HepG2 (cell line): Measurements from ENCODE around the gene GNG7. TPM values are rescaled to one million over a fixed set of nuclear protein-coding genes. Genes with fewer than 3 reads are reported as not detected.
A peak's percentile ranks its signal among the peaks of the same experiment; 100 is the strongest.

ENCODE experiments used
- ATAC-seq: fragments of 200-7000 bp; cut with Tn5 transposase; 3 replicates; pipeline ENCODE4 v1.9.1; 2020; ENCODE audit warnings: mild to moderate bottlenecking, moderate library complexity
- BruUV-seq: library from RNA; stranded (reverse); fragments of 400-500 nt; replicated peaks from 2 replicates; lab custom pipeline; 2021; lab: Mats Ljungman, UMichigan
- CTCF ChIA-PET: fragments of 300-600 bp; formaldehyde crosslinking; extraction: SDS; loops from one replicate; lab custom pipeline; 2021; ENCODE audit warnings: low total read pairs, inconsistent platforms, low intra/inter-chr PET ratio; lab: Yijun Ruan, JAX
- POLR2A ChIA-PET: fragments of 350-600 bp; sonication (Branson Sonifier 250); formaldehyde crosslinking; loops from one replicate; lab custom pipeline; 2020; ENCODE audit warnings: antibody characterized with exemption, inconsistent platforms; lab: Yijun Ruan, JAX
- DNase-seq: peaks from one replicate; pipeline ENCODE4 v3.0.0-alpha.2; 2015; ENCODE audit warnings: low spot score
- FAIRE-seq: peaks from 3 replicates; lab custom pipeline; 2011; peaks lifted over from hg19 to GRCh38; lab: Jason Lieb, UNC
- H2AFZ ChIP-seq: one replicate; pipeline ENCODE4 v1.6.1; 2011; ENCODE audit warnings: low read length, inconsistent platforms
- H3K27ac ChIP-seq: fragments of 300-600 bp; 3 replicates; pipeline ENCODE4 v1.8.0; 2011; ENCODE audit warnings: mixed run types, mild to moderate bottlenecking, mixed read lengths, low read length, inconsistent platforms; ENCODE audit not compliant: insufficient read depth; ENCODE audit errors: extremely low read length
- H3K27me3 ChIP-seq, 2 experiments: fragments of 200-600 bp in 1 of 2; 2 replicates in 1 of 2; 3 replicates in 1 of 2; pipeline versions ENCODE4 v1.6.0 to v1.8.0; 2011; ENCODE audit warnings: low read length in 2 of 2, mild to moderate bottlenecking in 2 of 2, moderate library complexity in 2 of 2, inconsistent platforms in 1 of 2; ENCODE audit not compliant: insufficient read depth in 2 of 2, control insufficient read depth in 1 of 2
- H3K36me3 ChIP-seq, 2 experiments: fragments of 200-600 bp in 1 of 2; replicated peaks in 1 of 2; 2 replicates in 1 of 2; 3 replicates in 1 of 2; pipeline versions ENCODE4 v1.5.1 to v1.8.0; 2011; ENCODE audit warnings: low read length in 2 of 2, inconsistent platforms in 1 of 2; ENCODE audit not compliant: insufficient read depth in 2 of 2, control insufficient read depth in 1 of 2
- H3K4me1 ChIP-seq: 2 replicates; pipeline ENCODE4 v1.5.1; 2012; ENCODE audit warnings: low read length, inconsistent platforms; ENCODE audit not compliant: insufficient read depth
- H3K4me2 ChIP-seq: 2 replicates; pipeline ENCODE4 v1.6.0; 2011; ENCODE audit warnings: low read depth, low read length, inconsistent platforms
- H3K4me3 ChIP-seq, 3 experiments: fragments of 200-600 bp in 1 of 3; sonication (generic), shearing (Covaris generic) in 1 of 3; replicated peaks in 1 of 3; 2 replicates each; pipeline ENCODE4 v1.5.1; 2011 to 2016; ENCODE audit warnings: low read length in 3 of 3, inconsistent platforms in 2 of 3, low read depth in 2 of 3, mild to moderate bottlenecking in 2 of 3, control low read depth in 1 of 3, mixed read lengths in 1 of 3; ENCODE audit not compliant: insufficient read depth in 1 of 3
- H3K79me2 ChIP-seq: one replicate; pipeline ENCODE4 v1.6.1; 2011; ENCODE audit warnings: low read length, inconsistent platforms; ENCODE audit not compliant: insufficient read depth
- H3K9ac ChIP-seq: 2 replicates; pipeline ENCODE4 v1.6.0; 2011; ENCODE audit warnings: mild to moderate bottlenecking, low read depth, low read length, inconsistent platforms; ENCODE audit not compliant: insufficient read depth
- H3K9me3 ChIP-seq: 2 replicates; pipeline ENCODE4 v1.5.1; 2012; ENCODE audit warnings: mild to moderate bottlenecking, low read length
- H4K20me1 ChIP-seq: 2 replicates; pipeline ENCODE4 v1.6.0; 2011; ENCODE audit warnings: inconsistent platforms, mild to moderate bottlenecking, low read length, moderate library complexity; ENCODE audit not compliant: insufficient read depth
- KLF12 ChIP-seq: sonication (generic); formaldehyde crosslinking; IDR thresholded peaks from 2 replicates; pipeline ENCODE4 v1.4.0; 2020; ENCODE audit warnings: missing genetic modification reagents, borderline replicate concordance
- WGBS: methylation state at CpG from one replicate; pipeline ENCODE4 v1.1.6; 2017; ENCODE audit warnings: low lambda C conversion rate; 5-methylcytosine and 5-hydroxymethylcytosine counted together
- in situ Hi-C: cut with HindIII; loops from 2 replicates; pipeline ENCODE4 v1.10.0; 2017; ENCODE audit warnings: low pct_unique_long_range_greater_than_20kb; ENCODE audit not compliant: extremely low pct_ligation_motif_present
- intact Hi-C: fragments of 100-400 bp; cut with micrococcal nuclease; formaldehyde crosslinking; loops from one replicate; pipeline ENCODE4 v1.10.0; 2022; ENCODE audit not compliant: unreplicated experiment
- polyA plus RNA-seq, 8 experiments: library from polyadenylated mRNA; depleted of rRNA in 3 of 8; stranded (reverse) in 7 of 8; unstranded in 1 of 8; fragments of >200 nt; fragmentation: Illumina TruSeq in 4 of 8; extraction: Trizol in 4 of 8; gene quantifications; 2 replicates each; pipeline versions ENCODE4 v1.2.1 to v1.2.3, GENCODE V29; 2011 to 2016; ENCODE audit warnings: low read depth in 4 of 8, missing spikeins in 1 of 8, mixed read lengths in 1 of 8; ENCODE audit not compliant: insufficient read depth in 1 of 8
- total RNA-seq, 5 experiments: library from RNA; depleted of rRNA; stranded (reverse); fragments of >200 nt; fragmentation: Illumina TruSeq; extraction: Trizol; gene quantifications; 2 replicates each; pipeline ENCODE4 v1.2.3, GENCODE V29; 2016; ENCODE audit warnings: low read depth in 1 of 5
- TF ChIP-seq, protein P1 (sequence below): sonication (generic); IDR thresholded peaks from 2 replicates; pipeline ENCODE4 v1.6.1; 2016; ENCODE audit warnings: low read depth, borderline replicate concordance
- TF ChIP-seq, protein P2 (sequence below): sonication (generic); formaldehyde crosslinking; IDR thresholded peaks from 2 replicates; pipeline ENCODE4 v1.8.0; 2022; ENCODE audit warnings: mild to moderate bottlenecking, missing genetic modification reagents
- TF ChIP-seq, protein P3 (sequence below), 2 experiments: fragments of 450-650 bp in 1 of 2; sonication (generic) in 1 of 2; formaldehyde crosslinking in 1 of 2; IDR thresholded peaks; 2 replicates each; pipeline versions ENCODE4 v1.6.1 to v1.8.0; 2016 to 2022; ENCODE audit warnings: antibody characterized with exemption in 1 of 2, mild to moderate bottlenecking in 1 of 2, missing genetic modification reagents in 1 of 2

The GNG7 gene
- total and polyA plus RNA-seq, 2 of the 13 experiments (the other 11 are each of a cell fraction or from before 2014, with no cell fraction given): 1.4 to 3.3 TPM

DNA sequence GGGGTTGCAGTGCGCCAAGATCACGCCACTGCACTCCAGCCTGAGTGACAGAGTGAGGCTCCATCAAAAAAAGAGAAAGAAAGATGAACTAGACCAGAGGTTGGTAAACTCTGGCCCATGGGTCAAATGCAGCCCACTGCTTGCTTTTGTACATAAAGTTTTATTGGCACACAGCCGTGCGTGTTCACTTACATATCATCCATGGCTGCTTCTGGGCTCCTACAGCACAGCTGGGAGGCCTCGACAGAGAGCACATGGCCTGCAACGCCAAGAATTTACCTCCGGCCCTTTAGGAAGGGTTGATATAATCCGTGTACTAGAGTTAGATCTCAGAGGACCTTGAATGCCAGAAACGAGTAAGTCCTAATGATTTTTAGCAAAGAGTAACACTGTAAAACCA, 46.0 kb downstream of the GNG7 start:
- 82% methylated on average over 9 of the region's 9 CpGs for WGBS
- no peak overlapping the region for H3K4me3 ChIP-seq
- POLR2A ChIA-PET: no interaction called here
- no TSS peak for BruUV-seq
- no peak overlapping the region for H3K27ac ChIP-seq
- H3K9ac ChIP-seq: no peak overlapping the region
- DNase-seq (no peak), FAIRE-seq (no peak)
- in situ Hi-C loops: loop anchor here (10.0 kb wide), 1 partner anchor 228 kb away; no protein-coding TSS in a partner anchor
- H3K4me1 ChIP-seq: peaks cover 18% of the 10 kb centered on the region
- no peaks in the 10 kb centered on the region for H3K27me3 ChIP-seq
- no peak overlapping the region for H3K4me2 ChIP-seq
- no peaks in the 10 kb centered on the region for H3K79me2 ChIP-seq
- no peaks in the 10 kb centered on the region for H4K20me1 ChIP-seq
- H3K36me3 ChIP-seq: no peaks in the 10 kb centered on the region
- CTCF ChIA-PET: no interaction called here
- TF ChIP-seq, protein P1, sequence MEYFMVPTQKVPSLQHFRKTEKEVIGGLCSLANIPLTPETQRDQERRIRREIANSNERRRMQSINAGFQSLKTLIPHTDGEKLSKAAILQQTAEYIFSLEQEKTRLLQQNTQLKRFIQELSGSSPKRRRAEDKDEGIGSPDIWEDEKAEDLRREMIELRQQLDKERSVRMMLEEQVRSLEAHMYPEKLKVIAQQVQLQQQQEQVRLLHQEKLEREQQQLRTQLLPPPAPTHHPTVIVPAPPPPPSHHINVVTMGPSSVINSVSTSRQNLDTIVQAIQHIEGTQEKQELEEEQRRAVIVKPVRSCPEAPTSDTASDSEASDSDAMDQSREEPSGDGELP: no peak
- TF ChIP-seq, protein P2, sequence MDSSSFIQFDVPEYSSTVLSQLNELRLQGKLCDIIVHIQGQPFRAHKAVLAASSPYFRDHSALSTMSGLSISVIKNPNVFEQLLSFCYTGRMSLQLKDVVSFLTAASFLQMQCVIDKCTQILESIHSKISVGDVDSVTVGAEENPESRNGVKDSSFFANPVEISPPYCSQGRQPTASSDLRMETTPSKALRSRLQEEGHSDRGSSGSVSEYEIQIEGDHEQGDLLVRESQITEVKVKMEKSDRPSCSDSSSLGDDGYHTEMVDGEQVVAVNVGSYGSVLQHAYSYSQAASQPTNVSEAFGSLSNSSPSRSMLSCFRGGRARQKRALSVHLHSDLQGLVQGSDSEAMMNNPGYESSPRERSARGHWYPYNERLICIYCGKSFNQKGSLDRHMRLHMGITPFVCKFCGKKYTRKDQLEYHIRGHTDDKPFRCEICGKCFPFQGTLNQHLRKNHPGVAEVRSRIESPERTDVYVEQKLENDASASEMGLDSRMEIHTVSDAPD (CRISPR knock-in tag): no peak
- TF ChIP-seq, protein P3, sequence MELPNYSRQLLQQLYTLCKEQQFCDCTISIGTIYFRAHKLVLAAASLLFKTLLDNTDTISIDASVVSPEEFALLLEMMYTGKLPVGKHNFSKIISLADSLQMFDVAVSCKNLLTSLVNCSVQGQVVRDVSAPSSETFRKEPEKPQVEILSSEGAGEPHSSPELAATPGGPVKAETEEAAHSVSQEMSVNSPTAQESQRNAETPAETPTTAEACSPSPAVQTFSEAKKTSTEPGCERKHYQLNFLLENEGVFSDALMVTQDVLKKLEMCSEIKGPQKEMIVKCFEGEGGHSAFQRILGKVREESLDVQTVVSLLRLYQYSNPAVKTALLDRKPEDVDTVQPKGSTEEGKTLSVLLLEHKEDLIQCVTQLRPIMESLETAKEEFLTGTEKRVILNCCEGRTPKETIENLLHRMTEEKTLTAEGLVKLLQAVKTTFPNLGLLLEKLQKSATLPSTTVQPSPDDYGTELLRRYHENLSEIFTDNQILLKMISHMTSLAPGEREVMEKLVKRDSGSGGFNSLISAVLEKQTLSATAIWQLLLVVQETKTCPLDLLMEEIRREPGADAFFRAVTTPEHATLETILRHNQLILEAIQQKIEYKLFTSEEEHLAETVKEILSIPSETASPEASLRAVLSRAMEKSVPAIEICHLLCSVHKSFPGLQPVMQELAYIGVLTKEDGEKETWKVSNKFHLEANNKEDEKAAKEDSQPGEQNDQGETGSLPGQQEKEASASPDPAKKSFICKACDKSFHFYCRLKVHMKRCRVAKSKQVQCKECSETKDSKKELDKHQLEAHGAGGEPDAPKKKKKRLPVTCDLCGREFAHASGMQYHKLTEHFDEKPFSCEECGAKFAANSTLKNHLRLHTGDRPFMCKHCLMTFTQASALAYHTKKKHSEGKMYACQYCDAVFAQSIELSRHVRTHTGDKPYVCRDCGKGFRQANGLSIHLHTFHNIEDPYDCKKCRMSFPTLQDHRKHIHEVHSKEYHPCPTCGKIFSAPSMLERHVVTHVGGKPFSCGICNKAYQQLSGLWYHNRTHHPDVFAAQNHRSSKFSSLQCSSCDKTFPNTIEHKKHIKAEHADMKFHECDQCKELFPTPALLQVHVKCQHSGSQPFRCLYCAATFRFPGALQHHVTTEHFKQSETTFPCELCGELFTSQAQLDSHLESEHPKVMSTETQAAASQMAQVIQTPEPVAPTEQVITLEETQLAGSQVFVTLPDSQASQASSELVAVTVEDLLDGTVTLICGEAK (IDR thresholded peaks at IDR 0.05): peak; percentile 32; the same call in 1 of the 2 replicates
- TF ChIP-seq, protein P3 (CRISPR knock-in tag; IDR thresholded peaks at IDR 0.05): peak; percentile 98
- TF ChIP-seq KLF12 (CRISPR knock-in tag): no peak
- TF ChIP-seq, all 625 proteins: peak for 1
- Histone ChIP-seq H3K9me3 (peaks cover under 1% of the 10 kb centered on the region), H2AFZ (no peak overlapping the region)
- intact Hi-C loops: no loop called here
- ATAC-seq: no peak
